GM12801 (cell line): Measurements from ENCODE around the gene JARID2.

ENCODE experiments used
- CTCF ChIP-seq: IDR thresholded peaks from one replicate; pipeline ENCODE4 v1.5.1; 2011; ENCODE audit warnings: control low read depth; ENCODE audit not compliant: insufficient read length; ENCODE audit errors: extremely low read depth

The JARID2 gene

GRCh38 chr6:15269619-15270018 is 23.8 kb downstream of the JARID2 start:
- no peak for TF ChIP-seq CTCF

GRCh38 chr6:15270402-15270801 is 24.5 kb downstream of the JARID2 start:
- no peak for TF ChIP-seq CTCF

GRCh38 chr6:15272562-15272961 is 26.7 kb downstream of the JARID2 start:
- TF ChIP-seq CTCF: no peak

GRCh38 chr6:15274692-15275387 is 29.0 kb downstream of the JARID2 start:
- no peak for TF ChIP-seq CTCF

- no peak for TF ChIP-seq CTCF
Observed at GRCh38 chr6:15276036-15276985, 30.4 kb downstream of the JARID2 start.

GRCh38 chr6:15279047-15279661 is 33.3 kb downstream of the JARID2 start:
- no peak for TF ChIP-seq CTCF

GRCh38 chr6:15280028-15280427 is 34.2 kb downstream of the JARID2 start:
- no peak for TF ChIP-seq CTCF
